GM19324 (cell line): ENCODE data around the gene FLT4.

Source experiments
- ATAC-seq: cut with Tn5 transposase; IDR thresholded peaks from one replicate; pipeline ENCODE4 v1.9.1; 2021; ENCODE audit warnings: mild to moderate bottlenecking, moderate library complexity; ENCODE audit not compliant: unreplicated experiment, low FRiP score

FLT4 gene

GRCh38 chr5:180595046-180595379 lies 54.4 kb downstream of the FLT4 start:
- no peak for ATAC-seq

- no peak for ATAC-seq
These were observed 54.9 kb downstream of the FLT4 start for GRCh38 chr5:180594311-180595045.

- ATAC-seq, result no peak
These were observed 55.8 kb downstream of the FLT4 start for GRCh38 chr5:180593446-180594206.

DNA sequence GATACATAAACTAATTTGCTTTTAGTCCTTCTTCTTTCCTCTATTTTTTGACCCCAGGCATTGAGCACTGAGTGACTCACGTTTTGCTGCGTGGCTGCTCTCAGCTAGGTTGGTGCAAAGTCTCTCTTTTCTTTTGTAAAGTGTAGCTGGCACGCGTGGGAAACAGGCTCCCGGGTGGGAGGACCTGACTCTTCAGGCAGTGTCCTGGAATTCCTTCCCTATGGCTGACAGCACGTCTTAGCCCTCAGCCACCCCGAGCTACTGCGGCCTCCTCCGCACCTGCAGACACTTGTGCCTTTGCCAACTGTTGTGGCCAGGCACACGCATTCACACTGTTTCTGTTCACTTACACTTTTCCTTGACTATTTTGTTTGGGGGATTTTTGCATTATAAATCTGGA lies 57.2 kb downstream of the FLT4 start:
- ATAC-seq, result no peak

GRCh38 chr5:180591311-180591887 lies 58.0 kb downstream of the FLT4 start, which contains the start of gene SCGB3A1:
Gene SCGB3A1 (minus strand): TSS chr5:180591499. CDS start chr5:180591462, 37 bp downstream.
- ATAC-seq, result no peak

GRCh38 chr5:180590543-180591310 lies 58.7 kb downstream of the FLT4 start:
- ATAC-seq, result no peak

DNA sequence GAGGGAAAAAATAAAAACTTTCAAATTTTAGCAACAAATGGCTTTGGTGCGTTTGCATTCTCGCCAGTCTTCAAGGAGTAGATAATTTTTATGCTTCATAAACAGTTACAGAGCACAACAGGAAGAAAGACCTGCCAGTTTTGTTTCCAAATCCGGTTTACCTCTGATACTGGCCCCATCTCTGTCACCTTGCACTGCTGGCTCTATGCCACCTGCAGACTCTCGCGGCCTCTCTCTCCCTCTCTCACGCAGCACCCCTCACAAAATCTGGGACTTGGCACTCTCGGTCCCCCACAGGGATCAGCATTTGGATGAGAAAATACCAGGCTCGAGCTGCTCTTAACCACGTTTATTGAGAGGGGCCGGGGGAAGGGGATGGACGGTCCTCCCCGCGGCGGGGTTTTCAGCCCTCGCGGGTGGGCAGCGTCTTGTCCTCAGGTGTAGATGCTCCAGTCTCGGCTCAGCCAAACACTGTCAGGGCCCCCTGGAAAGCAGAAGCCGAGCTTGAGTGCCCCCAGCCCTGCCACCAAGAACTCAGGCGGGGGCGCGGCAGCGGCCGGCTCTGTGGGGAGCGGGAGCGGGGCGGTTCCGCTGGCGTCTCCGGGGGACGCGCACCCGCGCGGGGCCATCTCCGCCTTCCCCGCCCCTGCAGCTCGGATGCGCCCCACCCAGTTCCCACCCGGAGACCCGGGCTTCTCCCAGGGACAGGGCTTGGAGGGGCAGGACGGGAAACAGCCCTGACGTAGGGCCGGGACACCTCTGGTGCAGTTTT lies 59.4 kb downstream of the FLT4 start:
- no peak for ATAC-seq

- no peak for ATAC-seq
These were observed 62.5 kb downstream of the FLT4 start for GRCh38 chr5:180586870-180587269.

GRCh38 chr5:180586204-180586603 lies 63.2 kb downstream of the FLT4 start:
- ATAC-seq, result no peak

DNA sequence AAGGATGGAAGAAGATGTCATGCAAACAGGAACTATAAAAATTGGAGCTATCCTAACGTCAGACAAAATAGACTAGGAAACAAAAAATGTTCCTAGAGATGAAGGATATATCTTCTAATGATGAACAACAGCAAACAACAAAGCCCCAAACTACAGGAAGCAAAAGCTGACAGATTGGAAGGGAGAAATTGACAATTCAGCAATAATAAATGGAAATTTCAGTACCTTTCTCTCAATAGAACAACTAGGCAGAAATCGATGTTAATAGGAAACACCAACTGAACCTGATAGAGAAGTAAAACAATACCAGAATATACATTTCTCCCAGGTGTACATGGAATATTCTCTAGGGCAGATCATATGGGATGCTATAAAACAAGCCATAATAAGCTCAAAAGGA lies 65.7 kb downstream of the FLT4 start:
- no peak for ATAC-seq

DNA sequence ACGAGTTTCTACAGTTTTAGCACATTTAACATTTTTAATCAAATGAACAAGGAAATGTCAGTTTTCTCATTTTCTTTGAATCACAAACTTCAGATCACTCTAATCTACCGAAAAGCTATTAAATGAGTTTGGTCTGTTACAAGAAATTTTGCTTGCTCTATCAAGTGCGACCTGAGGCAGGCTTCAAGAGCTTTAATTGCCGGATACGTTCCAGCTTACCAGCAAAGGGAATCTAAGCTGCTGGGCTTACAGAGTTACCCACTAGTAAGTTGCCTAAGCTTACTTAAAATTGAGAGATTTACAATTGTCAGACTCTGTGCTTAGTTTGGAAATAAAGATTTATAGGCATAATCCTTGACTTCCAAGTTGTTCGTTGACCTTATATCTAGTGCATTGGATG lies 68.7 kb downstream of the FLT4 start:
- no peak for ATAC-seq

GRCh38 chr5:180575571-180575970 lies 73.8 kb downstream of the FLT4 start:
- no peak for ATAC-seq

- no peak for ATAC-seq
These were observed 80.5 kb downstream of the FLT4 start for GRCh38 chr5:180568914-180569313.

DNA sequence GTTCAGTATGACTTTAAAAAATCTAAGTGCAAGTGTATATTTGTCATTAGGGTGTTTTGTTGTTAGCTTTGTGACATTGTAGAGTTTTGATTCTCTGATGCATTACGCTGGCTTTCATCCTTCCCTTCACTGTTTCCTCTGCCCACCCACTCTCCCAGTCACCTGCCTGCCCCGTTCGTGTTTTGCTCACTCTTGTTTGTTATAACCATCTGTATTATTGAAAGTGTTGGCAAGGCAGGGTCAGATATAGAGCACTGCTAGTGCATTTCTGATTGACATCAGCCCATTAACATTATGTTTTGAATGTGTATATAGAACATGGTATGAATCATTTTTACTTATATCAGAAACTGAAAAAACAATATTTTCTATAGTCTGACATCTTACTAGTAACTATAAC lies 85.4 kb downstream of the FLT4 start:
- no peak for ATAC-seq

- ATAC-seq, result no peak
These were observed 91.2 kb downstream of the FLT4 start for GRCh38 chr5:180558232-180558631.

GRCh38 chr5:180557217-180557809 lies 92.1 kb downstream of the FLT4 start:
- no peak for ATAC-seq

- ATAC-seq, result no peak
These were observed 94.1 kb downstream of the FLT4 start for GRCh38 chr5:180555168-180555921.

GRCh38 chr5:180553530-180553929 lies 95.9 kb downstream of the FLT4 start:
- ATAC-seq, result no peak
